ACC112 (cell line): Measurements from ENCODE around the gene HTT.

Experiments used
- H2AFZ ChIP-seq: fragments of 200-600 bp; sonication (generic); one replicate; pipeline ENCODE4 v1.6.0; 2017; ENCODE audit warnings: antibody characterized with exemption, low read length; ENCODE audit not compliant: unreplicated experiment
- H3K27ac ChIP-seq: fragments of 200-600 bp; sonication (generic); 2 replicates; pipeline ENCODE4 v1.5.1; 2014; ENCODE audit warnings: low read depth, mild to moderate bottlenecking, antibody characterized with exemption, low read length, moderate library complexity
- H3K27me3 ChIP-seq: fragments of 200-600 bp; sonication (generic); 2 replicates; pipeline ENCODE4 v1.6.1; 2014; ENCODE audit warnings: mild to moderate bottlenecking, antibody characterized with exemption, low read length, moderate library complexity, mixed read lengths; ENCODE audit not compliant: insufficient read depth
- H3K36me3 ChIP-seq: fragments of 200-600 bp; sonication (generic); 2 replicates; pipeline ENCODE4 v1.6.1; 2016; ENCODE audit warnings: mild to moderate bottlenecking, antibody characterized with exemption, low read length, moderate library complexity, mixed read lengths; ENCODE audit not compliant: insufficient read depth
- H3K4me1 ChIP-seq: fragments of 200-600 bp; sonication (generic); one replicate; pipeline ENCODE4 v1.6.1; 2016; ENCODE audit warnings: low read length, mixed read lengths; ENCODE audit not compliant: insufficient read depth, unreplicated experiment, control insufficient read depth
- H3K4me3 ChIP-seq: fragments of 200-600 bp; sonication (generic); 2 replicates; pipeline ENCODE4 v1.5.1; 2014; ENCODE audit warnings: mild to moderate bottlenecking, low read depth, low read length
- H3K79me2 ChIP-seq: fragments of 200-600 bp; sonication (generic); one replicate; pipeline ENCODE4 v1.6.0; 2016; ENCODE audit warnings: low read length; ENCODE audit not compliant: control insufficient read depth, unreplicated experiment, insufficient read depth

HTT gene

DNA sequence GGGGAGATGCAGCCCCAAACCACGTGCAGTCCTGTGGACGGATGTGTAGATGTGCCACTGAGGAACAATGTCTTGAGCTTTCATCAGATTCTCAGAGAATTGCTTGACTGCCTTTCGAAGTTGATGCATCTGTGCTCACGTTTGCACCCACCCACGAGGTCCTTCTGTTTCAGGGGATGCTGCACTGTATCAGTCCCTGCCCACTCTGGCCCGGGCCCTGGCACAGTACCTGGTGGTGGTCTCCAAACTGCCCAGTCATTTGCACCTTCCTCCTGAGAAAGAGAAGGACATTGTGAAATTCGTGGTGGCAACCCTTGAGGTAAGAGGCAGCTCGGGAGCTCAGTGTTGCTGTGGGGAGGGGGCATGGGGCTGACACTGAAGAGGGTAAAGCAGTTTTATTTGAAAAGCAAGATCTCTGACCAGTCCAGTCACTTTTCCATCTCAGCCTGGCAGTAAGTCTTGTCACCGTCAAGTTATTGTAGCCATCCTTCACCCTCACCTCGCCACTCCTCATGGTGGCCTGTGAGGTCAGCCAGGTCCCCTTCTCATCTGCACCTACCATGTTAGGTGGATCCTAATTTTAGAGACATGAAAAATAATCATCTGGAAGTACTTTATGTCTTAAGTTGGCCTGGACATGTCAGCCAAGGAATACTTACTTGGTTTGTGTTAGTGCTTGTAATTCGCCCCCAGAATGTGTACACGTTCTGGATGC, 138.1 kb downstream of the HTT start:
- peaks cover 24% of the 10 kb centered on the region; the same call in 1 of the 2 replicates for H3K36me3 ChIP-seq
- no peaks in the 10 kb centered on the region for H3K4me1 ChIP-seq
- H3K4me3 ChIP-seq, result no peak overlapping the region
- no peaks in the 10 kb centered on the region for H3K79me2 ChIP-seq
- H2AFZ ChIP-seq, result no peak overlapping the region
- H3K27me3 ChIP-seq, result no peaks in the 10 kb centered on the region
- H3K27ac ChIP-seq, result no peak overlapping the region

DNA sequence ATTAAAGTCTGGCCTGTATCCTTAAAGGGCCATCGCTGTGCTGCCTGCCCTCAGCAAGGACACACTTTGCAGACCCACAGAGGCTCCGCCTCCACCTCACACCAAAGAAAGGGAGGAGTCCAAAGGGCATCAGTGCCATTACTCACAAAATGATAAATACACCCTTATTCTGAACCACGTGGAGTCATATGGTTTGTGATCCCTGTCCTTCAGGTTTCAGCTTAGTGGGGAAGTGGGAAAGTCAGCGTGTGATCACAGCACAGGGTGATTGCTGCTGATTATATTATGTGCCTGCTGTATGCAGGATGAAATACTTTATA, 138.6 kb downstream of the HTT start:
- Histone ChIP-seq H3K4me3 (no peak overlapping the region), H3K79me2 (no peaks in the 10 kb centered on the region), H3K27ac (no peak overlapping the region), H3K27me3 (no peaks in the 10 kb centered on the region), H2AFZ (no peak overlapping the region), H3K36me3 (peaks cover 25% of the 10 kb centered on the region; the same call in 1 of the 2 replicates), H3K4me1 (no peaks in the 10 kb centered on the region)

DNA sequence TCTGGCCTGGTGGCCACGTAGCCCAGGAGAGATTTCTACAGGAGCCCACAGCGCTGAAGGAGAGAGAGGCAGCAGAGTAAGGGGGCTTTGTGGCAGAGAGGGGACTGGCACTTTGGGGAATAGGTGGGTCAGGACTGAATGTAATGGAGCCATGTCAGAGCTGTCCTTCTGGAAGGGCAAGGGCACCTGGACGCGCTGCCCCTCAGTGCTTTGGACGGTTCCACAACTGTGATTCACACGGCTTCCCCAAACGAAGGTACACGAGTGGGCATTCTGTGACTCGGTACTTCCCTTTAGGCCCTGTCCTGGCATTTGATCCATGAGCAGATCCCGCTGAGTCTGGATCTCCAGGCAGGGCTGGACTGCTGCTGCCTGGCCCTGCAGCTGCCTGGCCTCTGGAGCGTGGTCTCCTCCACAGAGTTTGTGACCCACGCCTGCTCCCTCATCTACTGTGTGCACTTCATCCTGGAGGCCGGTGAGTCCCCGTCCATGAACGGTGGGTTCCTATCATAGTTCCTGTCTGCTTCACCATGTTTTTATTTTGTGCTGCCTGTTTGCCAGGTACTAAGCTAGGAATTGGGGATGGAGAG, 139.3 kb downstream of the HTT start:
- no peak overlapping the region for H3K4me3 ChIP-seq
- H3K4me1 ChIP-seq, result no peaks in the 10 kb centered on the region
- no peaks in the 10 kb centered on the region for H3K27me3 ChIP-seq
- H3K79me2 ChIP-seq, result no peaks in the 10 kb centered on the region
- no peak overlapping the region for H2AFZ ChIP-seq
- H3K36me3 ChIP-seq, result peaks cover 25% of the 10 kb centered on the region; the same call in 1 of the 2 replicates
- H3K27ac ChIP-seq, result no peak overlapping the region

DNA sequence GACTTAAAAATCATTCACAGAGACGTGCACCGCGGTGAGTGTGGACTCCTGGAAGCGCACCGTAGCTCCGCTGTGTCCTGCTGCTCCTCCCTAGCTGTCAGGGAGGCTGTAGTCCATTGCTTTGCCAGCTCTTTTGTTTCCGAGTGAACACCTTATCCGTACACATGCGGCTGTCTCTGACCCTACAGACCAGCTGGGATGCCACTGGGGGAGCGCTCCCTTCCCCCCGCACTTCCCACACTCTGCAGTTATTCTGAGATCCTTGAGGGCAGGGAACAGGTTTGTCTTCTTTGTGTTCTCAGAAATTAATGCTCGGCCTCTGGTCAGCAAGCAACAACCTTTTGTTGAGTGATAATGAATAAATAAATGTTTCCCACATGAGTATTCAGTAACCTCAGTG, 140.8 kb downstream of the HTT start:
- H2AFZ ChIP-seq, result no peak overlapping the region
- H3K36me3 ChIP-seq, result peaks cover 20% of the 10 kb centered on the region
- no peaks in the 10 kb centered on the region for H3K27me3 ChIP-seq
- no peak overlapping the region for H3K4me3 ChIP-seq
- no peaks in the 10 kb centered on the region for H3K4me1 ChIP-seq
- H3K79me2 ChIP-seq, result no peaks in the 10 kb centered on the region
- no peak overlapping the region for H3K27ac ChIP-seq

DNA sequence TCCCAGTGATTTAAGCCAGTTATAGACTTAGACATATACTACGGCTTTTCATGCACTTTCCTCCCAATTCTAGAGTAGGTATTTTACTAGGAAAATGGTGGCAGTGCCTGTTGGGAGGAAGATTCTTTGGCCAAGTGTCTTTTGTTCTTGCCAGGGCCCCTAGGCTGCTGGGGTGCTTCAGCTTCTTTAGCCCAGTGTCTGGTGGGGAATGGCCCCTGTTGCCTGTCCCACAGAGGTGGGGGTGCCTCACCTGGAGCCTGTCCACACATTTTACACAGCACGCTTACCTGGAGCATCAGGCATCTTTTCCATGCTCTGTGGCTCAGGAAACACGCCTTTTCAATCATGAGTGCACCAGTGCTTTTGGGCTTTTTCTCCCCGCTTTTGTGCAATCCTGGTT, 141.3 kb downstream of the HTT start:
- peaks cover 20% of the 10 kb centered on the region for H3K36me3 ChIP-seq

DNA sequence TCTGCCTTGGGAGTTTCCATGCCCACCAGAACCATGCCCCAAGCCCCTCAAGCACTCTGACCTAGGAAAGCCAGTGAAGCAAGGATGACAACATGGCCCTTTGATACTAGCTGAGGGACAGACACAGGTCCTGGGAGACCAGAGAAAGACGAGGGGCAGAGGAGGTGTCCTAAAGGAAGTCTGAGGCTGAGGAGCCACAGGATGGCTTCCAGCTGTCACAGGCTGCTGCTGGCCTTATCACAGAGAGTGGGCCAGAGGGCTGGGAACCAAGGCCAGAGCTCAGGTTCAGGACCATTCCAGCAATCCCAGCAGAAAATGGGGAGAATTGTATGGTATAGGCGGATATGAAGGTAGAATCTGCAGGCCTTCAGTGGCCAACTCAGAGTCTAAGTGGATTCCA, 142.8 kb downstream of the HTT start:
- Histone ChIP-seq H3K36me3 (peaks cover 18% of the 10 kb centered on the region), H3K27me3 (no peaks in the 10 kb centered on the region), H3K27ac (no peak overlapping the region), H3K4me1 (no peaks in the 10 kb centered on the region), H3K79me2 (no peaks in the 10 kb centered on the region), H3K4me3 (no peak overlapping the region), H2AFZ (no peak overlapping the region)

More for the DNA sequence above, 141.3 kb downstream of the HTT start:
- Histone ChIP-seq H3K4me1 (no peaks in the 10 kb centered on the region), H3K79me2 (no peaks in the 10 kb centered on the region), H3K27ac (no peak overlapping the region), H3K4me3 (no peak overlapping the region), H2AFZ (no peak overlapping the region), H3K27me3 (no peaks in the 10 kb centered on the region)

DNA sequence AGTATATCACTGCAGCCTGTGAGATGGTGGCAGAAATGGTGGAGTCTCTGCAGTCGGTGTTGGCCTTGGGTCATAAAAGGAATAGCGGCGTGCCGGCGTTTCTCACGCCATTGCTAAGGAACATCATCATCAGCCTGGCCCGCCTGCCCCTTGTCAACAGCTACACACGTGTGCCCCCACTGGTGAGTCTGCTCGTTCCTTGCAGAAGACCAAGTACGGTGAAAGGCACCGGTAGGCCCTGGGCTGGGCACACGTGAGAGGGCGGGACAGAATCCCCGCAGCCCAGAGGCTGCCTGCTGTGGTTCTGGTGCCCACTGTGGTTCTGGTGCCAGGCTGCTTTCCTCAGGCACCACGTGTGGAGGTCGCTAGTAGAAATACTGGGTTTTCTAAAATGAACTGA, 143.3 kb downstream of the HTT start:
- Histone ChIP-seq H3K4me3 (no peak overlapping the region), H3K4me1 (no peaks in the 10 kb centered on the region), H2AFZ (no peak overlapping the region), H3K27ac (no peak overlapping the region), H3K36me3 (peaks cover 14% of the 10 kb centered on the region), H3K79me2 (no peaks in the 10 kb centered on the region), H3K27me3 (no peaks in the 10 kb centered on the region)

DNA sequence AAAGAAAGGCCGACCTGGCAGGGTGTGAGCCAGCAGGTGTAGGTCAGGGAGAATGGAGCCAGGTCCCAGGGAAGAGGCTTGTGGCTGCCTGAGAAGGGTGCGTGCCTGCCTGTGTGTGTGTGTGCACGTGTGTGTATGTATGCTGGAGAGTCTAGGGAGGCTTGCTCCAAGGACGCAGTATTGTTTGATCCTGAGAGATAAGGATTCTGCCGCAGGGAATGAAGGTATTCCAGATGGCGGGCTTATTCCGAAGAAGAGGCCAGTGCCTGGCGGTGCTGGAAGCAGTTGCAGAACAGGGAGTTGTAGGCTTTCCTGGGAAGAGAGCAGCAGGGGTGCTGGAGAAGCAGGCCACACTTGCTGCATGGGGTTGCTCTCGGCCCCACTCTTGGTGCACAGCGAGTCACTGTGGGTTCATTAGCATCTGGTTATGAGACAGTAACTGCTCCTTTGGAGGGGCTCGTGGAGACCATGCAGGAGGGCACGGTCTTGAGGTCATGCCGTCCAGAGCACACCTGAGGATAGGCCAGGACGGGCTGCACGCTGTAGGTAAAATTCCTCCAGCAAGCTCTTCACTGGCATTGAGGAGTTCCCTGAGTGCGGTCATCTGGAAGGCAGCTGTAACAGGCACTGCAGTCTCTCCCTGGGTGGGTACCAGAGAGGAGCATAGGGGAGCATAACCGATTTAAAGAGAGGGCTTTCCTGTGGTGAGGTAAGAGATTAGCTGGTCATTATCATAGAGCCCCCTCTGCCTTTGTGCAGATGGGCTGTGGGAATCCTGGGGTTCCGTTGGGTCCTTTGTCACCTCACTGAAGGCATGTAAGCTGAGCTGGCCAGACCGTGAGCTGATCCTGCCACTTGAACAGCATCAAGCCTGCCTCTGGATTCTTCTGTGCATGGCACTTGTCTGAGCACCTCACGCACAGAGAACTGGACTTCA, 144.6 kb downstream of the HTT start:
- H3K4me1 ChIP-seq, result no peaks in the 10 kb centered on the region
- H2AFZ ChIP-seq, result no peak overlapping the region
- H3K4me3 ChIP-seq, result no peak overlapping the region
- no peak overlapping the region for H3K27ac ChIP-seq
- no peaks in the 10 kb centered on the region for H3K27me3 ChIP-seq
- H3K79me2 ChIP-seq, result no peaks in the 10 kb centered on the region
- peaks cover 10% of the 10 kb centered on the region for H3K36me3 ChIP-seq

DNA sequence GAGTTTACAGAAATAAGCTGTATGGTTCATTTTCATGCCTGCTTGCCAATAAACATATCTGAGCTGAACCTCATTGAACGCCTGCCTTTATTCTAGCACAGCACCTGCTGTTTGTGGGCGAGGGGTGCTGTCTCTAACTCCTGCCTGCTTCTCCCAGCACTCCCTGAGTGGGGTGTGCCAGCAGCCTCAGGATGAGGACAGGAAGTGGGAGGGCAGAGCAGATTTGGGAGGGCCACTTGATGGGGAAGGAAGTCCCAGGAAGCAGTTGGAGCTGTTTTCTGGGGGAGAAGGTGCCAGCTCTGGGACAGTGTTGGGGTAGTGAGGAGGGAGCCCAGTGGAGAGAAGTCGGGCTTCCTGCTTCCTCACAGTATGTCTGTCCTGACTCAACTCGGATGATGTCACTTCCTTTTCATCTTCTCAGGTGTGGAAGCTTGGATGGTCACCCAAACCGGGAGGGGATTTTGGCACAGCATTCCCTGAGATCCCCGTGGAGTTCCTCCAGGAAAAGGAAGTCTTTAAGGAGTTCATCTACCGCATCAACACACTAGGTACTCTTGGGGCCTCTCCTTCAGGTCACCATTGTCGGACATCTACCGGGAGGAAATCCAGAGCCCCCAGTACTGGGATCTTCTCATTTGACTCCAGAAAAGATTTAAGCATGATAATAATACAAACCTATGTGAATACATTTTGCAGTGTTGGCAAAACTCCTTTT, 145.4 kb downstream of the HTT start:
- no peak overlapping the region for H2AFZ ChIP-seq
- H3K4me1 ChIP-seq, result no peaks in the 10 kb centered on the region
- no peak overlapping the region for H3K27ac ChIP-seq
- peaks cover 10% of the 10 kb centered on the region for H3K36me3 ChIP-seq
- H3K4me3 ChIP-seq, result no peak overlapping the region
- H3K79me2 ChIP-seq, result no peaks in the 10 kb centered on the region
- H3K27me3 ChIP-seq, result no peaks in the 10 kb centered on the region

DNA sequence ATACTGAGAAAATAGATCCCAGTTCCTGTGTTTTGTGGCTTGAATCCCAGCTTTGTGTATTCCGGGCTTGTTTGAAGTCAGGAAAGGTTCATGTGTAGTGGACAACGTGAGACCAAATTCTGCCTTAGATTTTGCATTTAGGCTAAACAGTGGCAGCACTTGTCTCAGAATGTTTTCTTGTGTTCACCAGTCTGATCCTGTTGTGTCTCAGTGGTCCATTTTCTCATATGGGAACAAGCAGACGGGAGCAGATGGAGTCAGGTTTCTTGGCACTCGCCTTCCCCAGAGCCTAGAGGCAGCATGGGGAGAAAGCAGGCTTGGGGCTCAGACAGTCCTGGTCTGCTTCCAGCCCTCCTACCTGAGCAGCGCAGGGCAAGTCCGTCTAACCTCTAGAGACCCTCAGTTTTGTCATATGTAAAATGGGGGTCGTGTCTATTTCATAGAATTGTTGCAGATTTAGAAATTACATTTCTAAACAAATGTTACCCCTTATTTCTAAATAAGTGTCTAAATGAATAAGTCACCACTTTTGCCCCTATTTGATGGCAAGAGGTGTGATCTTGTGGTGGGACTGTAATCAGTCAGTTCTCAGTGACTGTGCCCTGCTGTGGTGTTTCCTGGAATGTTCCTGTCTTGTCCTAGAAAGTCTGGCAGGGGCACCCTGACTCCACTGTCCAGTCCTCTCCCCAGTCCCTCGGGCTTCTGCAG, 146.1 kb downstream of the HTT start:
- no peaks in the 10 kb centered on the region for H3K4me1 ChIP-seq
- H3K4me3 ChIP-seq, result no peak overlapping the region
- H3K79me2 ChIP-seq, result no peaks in the 10 kb centered on the region
- peaks cover 10% of the 10 kb centered on the region for H3K36me3 ChIP-seq
- H3K27me3 ChIP-seq, result no peaks in the 10 kb centered on the region
- H2AFZ ChIP-seq, result no peak overlapping the region
- H3K27ac ChIP-seq, result no peak overlapping the region
